Measurements from ENCODE around the gene MTRR.

- no peak for TF ChIP-seq MCM3 (IDR thresholded peaks at IDR 0.05)
- no peak for TF ChIP-seq ARNT (IDR thresholded peaks at IDR 0.05)
- TF ChIP-seq CTCF (IDR thresholded peaks at IDR 0.05 in 2 of 3, conservative IDR thresholded peaks at IDR 0.05 in 1 of 3; ENCODE audit: insufficient read depth in 2 of 3, low read depth in 1 of 3, low read length in 3 of 3), result no peak
These were observed 72.7 kb downstream of the MTRR start for GRCh38 chr5:7941692-7942091.

All from K562 (cell line).